PC-3 (cell line): ENCODE data around the gene RAD9A. TPM values are rescaled to one million over a fixed set of nuclear protein-coding genes. Genes with fewer than 3 reads are reported as not detected.

ENCODE experiments used
- ATAC-seq: fragments of 200-7000 bp; cut with Tn5 transposase; 2 replicates; pipeline ENCODE4 v1.9.1; 2020; ENCODE audit warnings: mild to moderate bottlenecking, moderate library complexity
- BruUV-seq: library from RNA; stranded (reverse); fragments of 400-500 nt; replicated peaks from 2 replicates; lab custom pipeline; 2021; lab: Mats Ljungman, UMichigan
- CTCF ChIA-PET: fragments of 300-600 bp; sonication (Branson Sonifier 250); formaldehyde crosslinking; loops from one replicate; lab custom pipeline; 2022; ENCODE audit warnings: antibody characterized with exemption; lab: Charles Lee
- POLR2A ChIA-PET: fragments of 300-600 bp; sonication (Branson Sonifier 250); formaldehyde crosslinking; loops from one replicate; lab custom pipeline; 2022; ENCODE audit warnings: antibody characterized with exemption; ENCODE audit not compliant: unreplicated experiment; lab: Charles Lee
- DNase-seq: peaks from one replicate; pipeline ENCODE4 v3.0.0-alpha.2; 2015
- H2AFZ ChIP-seq: fragments of 300-600 bp; sonication (generic); 2 replicates; pipeline ENCODE4 v1.6.0; 2016; ENCODE audit warnings: antibody characterized with exemption, low read length
- H3F3A ChIP-seq: fragments of 300-600 bp; sonication (generic); one replicate; pipeline ENCODE4 v1.6.0; 2017; ENCODE audit warnings: antibody characterized with exemption, low read length, control low read depth, mild to moderate bottlenecking; ENCODE audit not compliant: unreplicated experiment
- H3K27ac ChIP-seq: fragments of 300-600 bp; sonication (generic); 2 replicates; pipeline ENCODE4 v1.5.1; 2016; ENCODE audit warnings: mild to moderate bottlenecking, low read length
- H3K27me3 ChIP-seq: fragments of 300-600 bp; sonication (generic); 2 replicates; pipeline ENCODE4 v1.6.1; 2016; ENCODE audit warnings: low read length, mixed read lengths
- H3K36me3 ChIP-seq: fragments of 300-600 bp; sonication (generic); 2 replicates; pipeline ENCODE4 v1.6.1; 2016; ENCODE audit warnings: low read depth, mixed run types, low read length, mixed read lengths
- H3K4me1 ChIP-seq: fragments of 300-600 bp; sonication (generic); 2 replicates; pipeline ENCODE4 v1.5.1; 2016; ENCODE audit warnings: low read length; ENCODE audit not compliant: insufficient read depth
- H3K4me2 ChIP-seq: fragments of 300-600 bp; sonication (generic); 2 replicates; pipeline ENCODE4 v1.6.0; 2016; ENCODE audit warnings: low read length
- H3K4me3 ChIP-seq: fragments of 300-600 bp; sonication (generic); 2 replicates; pipeline ENCODE4 v1.5.1; 2016; ENCODE audit warnings: mild to moderate bottlenecking, low read length, mixed read lengths
- H3K79me2 ChIP-seq: fragments of 300-600 bp; sonication (generic); 2 replicates; pipeline ENCODE4 v1.6.1; 2017; ENCODE audit warnings: low read length, mixed read lengths
- H3K9ac ChIP-seq: fragments of 300-600 bp; sonication (generic); 2 replicates; pipeline ENCODE4 v1.6.0; 2016; ENCODE audit warnings: mild to moderate bottlenecking, low read length
- H3K9me2 ChIP-seq: fragments of 300-600 bp; sonication (generic); replicated peaks from 2 replicates; pipeline ENCODE4 v1.6.1; 2016; ENCODE audit warnings: mixed run types, low read length, mixed read lengths
- H3K9me3 ChIP-seq: fragments of 300-600 bp; sonication (generic); 2 replicates; pipeline ENCODE4 v1.6.1; 2016; ENCODE audit warnings: low read length, mixed read lengths
- H4K20me1 ChIP-seq: fragments of 300-600 bp; sonication (generic); 2 replicates; pipeline ENCODE4 v1.6.1; 2016; ENCODE audit warnings: low read length, mixed read lengths
- EZH2 ChIP-seq: fragments of 300-600 bp; sonication (generic); IDR thresholded peaks from one replicate; pipeline ENCODE4 v1.6.1; 2017; ENCODE audit warnings: antibody characterized with exemption, mild to moderate bottlenecking, low read length; ENCODE audit not compliant: unreplicated experiment
- EZH2phosphoT487 ChIP-seq: fragments of 300-600 bp; sonication (generic); IDR thresholded peaks from 2 replicates; pipeline ENCODE4 v1.6.1; 2018; ENCODE audit warnings: mild to moderate bottlenecking, antibody characterized with exemption, low read length, borderline replicate concordance
- intact Hi-C: fragments of 100-400 bp; cut with micrococcal nuclease; formaldehyde crosslinking; loops from 2 replicates; pipeline ENCODE4 v1.9.0; 2023
- total RNA-seq: library from RNA; depleted of rRNA; stranded (reverse); fragments of >200 nt; gene quantifications from 2 replicates; pipeline ENCODE4 v1.2.3, GENCODE V29; 2014
- TF ChIP-seq, protein P1 (sequence below): fragments of 300-600 bp; sonication (generic); conservative IDR thresholded peaks from 2 replicates; pipeline ENCODE4 v1.5.1; 2017; ENCODE audit warnings: antibody characterized with exemption, low read depth, mild to moderate bottlenecking, low read length

Gene RAD9A
- total RNA-seq, 1 experiment from 2014 or later = 45.5 TPM

- Histone ChIP-seq H3K4me2 (no peak overlapping the region), H3K27me3 (no peaks in the 10 kb centered on the region), H3K9me2 (no peaks in the 10 kb centered on the region), H4K20me1 (no peaks in the 10 kb centered on the region), H3F3A (peaks cover 9% of the 10 kb centered on the region), H3K4me1 (no peaks in the 10 kb centered on the region), H3K9me3 (no peaks in the 10 kb centered on the region), H3K4me3 (no peak overlapping the region), H3K36me3 (peaks cover 45% of the 10 kb centered on the region), H2AFZ (no peak overlapping the region), H3K9ac (no peak overlapping the region), H3K27ac (no peak overlapping the region), H3K79me2 (peaks cover 14% of the 10 kb centered on the region)
- intact Hi-C loops = no loop called here
- ChIA-PET POLR2A (no interaction called here), CTCF (no interaction called here)
- DNase-seq = no peak
- BruUV-seq = no TSS peak
- ATAC-seq = no peak
- TF ChIP-seq EZH2phosphoT487 (no peak), EZH2 (no peak)
- TF ChIP-seq, protein P1, sequence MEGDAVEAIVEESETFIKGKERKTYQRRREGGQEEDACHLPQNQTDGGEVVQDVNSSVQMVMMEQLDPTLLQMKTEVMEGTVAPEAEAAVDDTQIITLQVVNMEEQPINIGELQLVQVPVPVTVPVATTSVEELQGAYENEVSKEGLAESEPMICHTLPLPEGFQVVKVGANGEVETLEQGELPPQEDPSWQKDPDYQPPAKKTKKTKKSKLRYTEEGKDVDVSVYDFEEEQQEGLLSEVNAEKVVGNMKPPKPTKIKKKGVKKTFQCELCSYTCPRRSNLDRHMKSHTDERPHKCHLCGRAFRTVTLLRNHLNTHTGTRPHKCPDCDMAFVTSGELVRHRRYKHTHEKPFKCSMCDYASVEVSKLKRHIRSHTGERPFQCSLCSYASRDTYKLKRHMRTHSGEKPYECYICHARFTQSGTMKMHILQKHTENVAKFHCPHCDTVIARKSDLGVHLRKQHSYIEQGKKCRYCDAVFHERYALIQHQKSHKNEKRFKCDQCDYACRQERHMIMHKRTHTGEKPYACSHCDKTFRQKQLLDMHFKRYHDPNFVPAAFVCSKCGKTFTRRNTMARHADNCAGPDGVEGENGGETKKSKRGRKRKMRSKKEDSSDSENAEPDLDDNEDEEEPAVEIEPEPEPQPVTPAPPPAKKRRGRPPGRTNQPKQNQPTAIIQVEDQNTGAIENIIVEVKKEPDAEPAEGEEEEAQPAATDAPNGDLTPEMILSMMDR = no peak
Measured at GRCh38 chr11:67435031-67435726, 43.4 kb downstream of the RAD9A start.

DNA sequence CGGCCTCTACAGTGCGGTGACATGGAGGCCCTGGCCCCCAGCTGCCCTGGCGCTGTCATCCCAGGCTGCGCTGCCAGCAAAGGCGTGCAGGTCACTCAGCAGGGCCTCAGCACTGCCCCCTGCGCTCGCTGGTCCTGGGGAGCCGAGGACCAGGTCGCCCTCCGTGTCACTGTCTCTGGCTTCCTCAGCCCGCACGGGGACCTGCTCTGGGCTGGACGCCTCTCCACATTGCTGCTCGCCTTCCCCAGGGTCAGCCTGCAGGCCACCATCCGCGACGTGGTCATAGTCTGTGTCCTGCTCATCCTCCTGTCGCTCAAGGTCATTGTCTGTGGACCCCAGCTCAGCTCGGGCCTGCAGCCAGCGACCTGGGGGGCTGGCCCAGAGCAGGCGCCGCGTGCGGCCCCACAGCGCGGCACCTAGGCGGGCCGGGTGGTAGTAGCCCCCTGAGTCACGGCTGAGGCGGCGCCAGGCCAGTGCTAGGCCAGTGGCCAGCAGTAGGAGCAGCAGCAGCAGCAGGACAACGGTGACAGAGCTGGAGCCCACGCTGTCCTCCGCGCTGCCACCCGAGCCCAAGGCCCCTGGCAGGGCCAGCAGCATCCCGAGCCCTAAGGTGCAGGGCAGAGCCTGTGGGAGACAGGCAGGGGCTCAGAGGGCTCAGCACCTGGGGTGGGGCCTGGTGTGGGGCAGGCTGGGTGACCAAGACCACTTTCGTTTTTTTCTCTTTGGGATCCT lies 44.1 kb downstream of the RAD9A start:
- Histone ChIP-seq H3K27ac (no peak overlapping the region), H3K27me3 (no peaks in the 10 kb centered on the region), H3K9ac (no peak overlapping the region), H3K79me2 (peaks cover 8% of the 10 kb centered on the region; the same call in 1 of the 2 replicates), H3K4me3 (no peak overlapping the region), H3F3A (peaks cover 9% of the 10 kb centered on the region), H3K9me3 (no peaks in the 10 kb centered on the region), H3K4me1 (no peaks in the 10 kb centered on the region), H2AFZ (no peak overlapping the region), H3K9me2 (no peaks in the 10 kb centered on the region), H3K36me3 (peaks cover 40% of the 10 kb centered on the region), H4K20me1 (no peaks in the 10 kb centered on the region), H3K4me2 (no peak overlapping the region)
- ChIA-PET CTCF (no interaction called here), POLR2A (no interaction called here)
- DNase-seq (no peak), ATAC-seq (no peak)
- intact Hi-C loops = no loop called here
- TF ChIP-seq EZH2phosphoT487 = no peak
- TF ChIP-seq EZH2 = no peak
- TF ChIP-seq, protein P1 = no peak
- BruUV-seq = no TSS peak
